Measurements from ENCODE around the gene LCE2A. TPM values are rescaled to one million over a fixed set of nuclear protein-coding genes. Genes with fewer than 3 reads are reported as not detected.
"Not testable (repeated sequence)": the region's sequence is repeated elsewhere in the genome, so short reads cannot be mapped to it uniquely, and the experiment has no call there.

LCE2A gene
- total RNA-seq, 1 donor from 2014 or later, result not detected

GRCh38 chr1:152681616-152682015 is 16.5 kb upstream of the LCE2A start:
- no peak for TF ChIP-seq CTCF (IDR thresholded peaks at IDR 0.05)
- Mint-ChIP-seq H3K27ac (ENCODE audit: unreplicated experiment) (no peak overlapping the region), H3K4me3 (ENCODE audit: unreplicated experiment) (no peak overlapping the region), H3K27me3 (ENCODE audit: unreplicated experiment) (no peaks in the 10 kb centered on the region), H3K9me3 (ENCODE audit: unreplicated experiment) (no peaks in the 10 kb centered on the region), H3K36me3 (ENCODE audit: unreplicated experiment) (no peaks in the 10 kb centered on the region), H3K4me1 (ENCODE audit: unreplicated experiment) (no peaks in the 10 kb centered on the region)
- no peak for DNase-seq (ENCODE audit: extremely low spot score, unreplicated experiment)

GRCh38 chr1:152683846-152684245 is 14.3 kb upstream of the LCE2A start:
- no peak for TF ChIP-seq CTCF (IDR thresholded peaks at IDR 0.05)
- H3K36me3 Mint-ChIP-seq (ENCODE audit: unreplicated experiment), result no peaks in the 10 kb centered on the region
- DNase-seq (ENCODE audit: extremely low spot score, unreplicated experiment), result no peak
- H3K4me1 Mint-ChIP-seq (ENCODE audit: unreplicated experiment), result no peaks in the 10 kb centered on the region
- no peak overlapping the region for H3K27ac Mint-ChIP-seq (ENCODE audit: unreplicated experiment)
- H3K9me3 Mint-ChIP-seq (ENCODE audit: unreplicated experiment), result no peaks in the 10 kb centered on the region
- H3K27me3 Mint-ChIP-seq (ENCODE audit: unreplicated experiment), result no peaks in the 10 kb centered on the region
- H3K4me3 Mint-ChIP-seq (ENCODE audit: unreplicated experiment), result no peak overlapping the region

- not testable (repeated sequence) for H3K4me1 Mint-ChIP-seq (ENCODE audit: unreplicated experiment); H3K36me3 Mint-ChIP-seq (ENCODE audit: unreplicated experiment); H3K27ac Mint-ChIP-seq (ENCODE audit: unreplicated experiment); DNase-seq (ENCODE audit: extremely low spot score, unreplicated experiment); H3K27me3 Mint-ChIP-seq (ENCODE audit: unreplicated experiment); H3K4me3 Mint-ChIP-seq (ENCODE audit: unreplicated experiment); H3K9me3 Mint-ChIP-seq (ENCODE audit: unreplicated experiment)
These were observed 12.3 kb upstream of the LCE2A start, which contains the start of gene LCE2B for GRCh38 chr1:152685823-152686222. LCE2B (plus strand) TSS chr1:152686123; CDS start chr1:152686844, 721 bp downstream.

GRCh38 chr1:152699746-152700145 is 1.6 kb downstream of the LCE2A start:
- Mint-ChIP-seq H3K4me1 (ENCODE audit: unreplicated experiment) (no peaks in the 10 kb centered on the region), H3K9me3 (ENCODE audit: unreplicated experiment) (peaks cover 20% of the 10 kb centered on the region), H3K27ac (ENCODE audit: unreplicated experiment) (no peak overlapping the region), H3K27me3 (ENCODE audit: unreplicated experiment) (no peaks in the 10 kb centered on the region), H3K4me3 (ENCODE audit: unreplicated experiment) (no peak overlapping the region), H3K36me3 (ENCODE audit: unreplicated experiment) (no peaks in the 10 kb centered on the region)
- DNase-seq (ENCODE audit: extremely low spot score, unreplicated experiment), result no peak
- TF ChIP-seq CTCF (IDR thresholded peaks at IDR 0.05), result no peak

- H3K27me3 Mint-ChIP-seq (ENCODE audit: unreplicated experiment), result no peaks in the 10 kb centered on the region
- no peak for TF ChIP-seq CTCF (IDR thresholded peaks at IDR 0.05)
- H3K4me1 Mint-ChIP-seq (ENCODE audit: unreplicated experiment), result no peaks in the 10 kb centered on the region
- H3K4me3 Mint-ChIP-seq (ENCODE audit: unreplicated experiment), result no peak within 1 kb of the TSS
- H3K9me3 Mint-ChIP-seq (ENCODE audit: unreplicated experiment), result peaks cover 6% of the 10 kb centered on the region
- H3K36me3 Mint-ChIP-seq (ENCODE audit: unreplicated experiment), result no peaks in the 10 kb centered on the region
- DNase-seq (ENCODE audit: extremely low spot score, unreplicated experiment), result no peak
- no peak within 1 kb of the TSS for H3K27ac Mint-ChIP-seq (ENCODE audit: unreplicated experiment)
These were observed 9.7 kb downstream of the LCE2A start, which contains the start of gene LCE4A for GRCh38 chr1:152707860-152708259. LCE4A (plus strand) TSS chr1:152708160; CDS start chr1:152709076, 916 bp downstream.

- Mint-ChIP-seq H3K27me3 (ENCODE audit: unreplicated experiment) (no peaks in the 10 kb centered on the region), H3K27ac (ENCODE audit: unreplicated experiment) (no peak overlapping the region), H3K4me3 (ENCODE audit: unreplicated experiment) (no peak overlapping the region), H3K9me3 (ENCODE audit: unreplicated experiment) (peaks cover 27% of the 10 kb centered on the region), H3K36me3 (ENCODE audit: unreplicated experiment) (no peaks in the 10 kb centered on the region), H3K4me1 (ENCODE audit: unreplicated experiment) (no peaks in the 10 kb centered on the region)
- no peak for DNase-seq (ENCODE audit: extremely low spot score, unreplicated experiment)
- TF ChIP-seq CTCF (IDR thresholded peaks at IDR 0.05), result no peak
These were observed 20.1 kb downstream of the LCE2A start for GRCh38 chr1:152718238-152718637.

Measured in osteocyte (in vitro differentiated cells).